Urinary bladder (tissue), 4 donors: ENCODE measurements around the gene RNLS. TPM values are rescaled to one million over a fixed set of nuclear protein-coding genes. Genes with fewer than 3 reads are reported as not detected.
A peak's percentile ranks its signal among the peaks of the same experiment; 100 is the strongest.
"Not testable (repeated sequence)": the region's sequence is repeated elsewhere in the genome, so short reads cannot be mapped to it uniquely, and the experiment has no call there.

Source experiments
- DNase-seq: peaks from one replicate; pipeline ENCODE4 v3.0.0-alpha.2; 2015; ENCODE audit errors: extremely low spot score
- H3K27ac ChIP-seq: one replicate; pipeline ENCODE4 v1.5.1; 2013; ENCODE audit warnings: low read depth, mild to moderate bottlenecking, moderate library complexity
- H3K36me3 ChIP-seq: one replicate; pipeline ENCODE4 v1.6.1; 2013; ENCODE audit warnings: mild to moderate bottlenecking, moderate library complexity; ENCODE audit not compliant: insufficient read depth
- H3K4me1 ChIP-seq: one replicate; pipeline ENCODE4 v1.6.1; 2013; ENCODE audit warnings: mild to moderate bottlenecking, moderate library complexity; ENCODE audit not compliant: insufficient read depth
- H3K4me3 ChIP-seq: one replicate; pipeline ENCODE4 v1.5.1; 2013; ENCODE audit warnings: low read depth, low read length
- WGBS: extraction: QIAGEN DNeasy Blood & Tissue Kit; methylation state at CpG from one replicate; pipeline ENCODE4 v1.1.7; 2013; 5-methylcytosine and 5-hydroxymethylcytosine counted together
- polyA plus RNA-seq: library from polyadenylated mRNA; stranded (reverse); fragments of 200-250 nt; gene quantifications from one replicate; pipeline ENCODE4 v1.2.3, GENCODE V29; 2013
- total RNA-seq: library from RNA; depleted of rRNA; stranded (reverse); fragments of >200 nt; gene quantifications from one replicate; pipeline ENCODE4 v1.2.3, GENCODE V29; 2014
- donor health status: healthy with polysubstance abuse.
- donor health status: healthy.

The RNLS gene
- total and polyA plus RNA-seq, 2 donors: 6.1 to 6.3 TPM

GRCh38 chr10:88293651-88294230 is 289.4 kb downstream of the RNLS start:
- 88% methylated on average over 3 of the region's 3 CpGs for WGBS

DNA sequence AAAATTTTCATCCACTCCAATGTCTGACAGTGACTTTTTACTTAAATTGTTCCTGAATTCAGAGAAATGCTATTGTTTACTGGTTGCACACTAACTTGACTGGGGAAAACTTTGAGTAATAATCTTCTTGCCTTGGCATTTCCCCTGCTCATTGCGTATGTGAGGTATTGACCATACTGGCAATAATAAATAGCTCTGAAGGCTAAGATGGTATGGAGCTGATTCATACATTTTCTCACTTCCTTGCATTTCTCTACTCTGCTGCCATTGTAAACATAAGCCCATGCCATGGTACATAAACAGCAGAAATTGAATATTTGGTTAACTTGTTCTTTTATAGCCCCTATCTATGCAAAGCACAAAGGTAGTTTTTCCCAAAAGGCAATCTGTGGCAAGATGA is 290.0 kb downstream of the RNLS start:
- 93% methylated on average over 1 of the region's 1 CpG for WGBS
- no peak for DNase-seq
- no peak overlapping the region for H3K4me3 ChIP-seq
- H3K4me1 ChIP-seq: no peaks in the 10 kb centered on the region
- no peak overlapping the region for H3K27ac ChIP-seq
- H3K36me3 ChIP-seq: no peaks in the 10 kb centered on the region

More at GRCh38 chr10:88293651-88294230, 289.4 kb downstream of the RNLS start:
- no peaks in the 10 kb centered on the region for H3K4me1 ChIP-seq
- no peak overlapping the region for H3K4me3 ChIP-seq
- no peaks in the 10 kb centered on the region for H3K36me3 ChIP-seq
- no peak overlapping the region for H3K27ac ChIP-seq
- DNase-seq: no peak

- Histone ChIP-seq H3K4me1 (no peaks in the 10 kb centered on the region), H3K4me3 (no peak overlapping the region), H3K27ac (no peak overlapping the region), H3K36me3 (no peaks in the 10 kb centered on the region)
- no peak for DNase-seq
These were observed 291.0 kb downstream of the RNLS start for GRCh38 chr10:88292185-88292514.

DNA sequence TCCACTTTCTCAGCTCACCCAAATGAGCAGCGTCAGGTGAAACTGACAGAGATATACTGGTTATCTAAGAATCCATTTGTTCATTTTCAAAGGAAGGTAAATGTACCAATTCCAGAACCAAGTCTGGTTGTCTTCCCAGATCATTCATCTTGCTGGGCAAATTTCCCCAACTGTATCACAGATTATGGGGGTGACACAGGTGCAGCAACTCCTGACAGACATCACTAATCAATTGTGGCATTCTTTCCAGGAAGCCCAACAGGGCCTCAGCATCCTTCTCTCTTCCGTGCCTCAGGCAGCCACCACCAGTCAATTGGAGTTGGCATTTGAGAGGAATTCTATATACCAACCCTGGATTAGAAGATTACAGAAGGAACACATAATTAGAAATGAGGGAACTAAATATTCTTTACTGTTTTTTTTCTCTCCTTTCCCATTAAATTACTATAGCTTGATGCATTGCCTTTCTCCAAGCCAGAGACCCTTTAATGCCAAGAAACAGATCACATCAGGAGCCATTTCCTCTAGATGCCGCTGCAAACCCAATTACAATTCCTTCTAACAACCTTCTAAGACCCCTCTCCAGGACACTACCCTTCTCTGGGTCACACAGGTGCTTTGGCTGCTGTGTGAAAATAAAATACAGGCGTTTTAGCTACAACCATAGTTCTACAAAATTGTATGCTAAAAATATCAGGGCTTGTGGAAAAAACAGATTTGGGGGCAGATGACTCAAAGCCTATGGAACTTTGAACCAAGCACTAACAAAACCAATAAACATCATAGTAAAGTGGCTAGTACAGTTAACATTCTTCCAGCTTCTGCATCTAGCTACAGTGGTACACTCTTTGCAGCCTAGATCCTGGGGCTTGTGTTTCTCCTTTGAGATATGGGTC is 291.6 kb downstream of the RNLS start:
- Histone ChIP-seq H3K36me3 (no peaks in the 10 kb centered on the region), H3K4me3 (no peak overlapping the region), H3K4me1 (no peaks in the 10 kb centered on the region), H3K27ac (no peak overlapping the region)
- WGBS: 87% methylated on average over 4 of the region's 4 CpGs
- no peak for DNase-seq

- H3K4me1 ChIP-seq: no peaks in the 10 kb centered on the region
- no peak overlapping the region for H3K27ac ChIP-seq
- H3K36me3 ChIP-seq: no peaks in the 10 kb centered on the region
- DNase-seq: no peak
- H3K4me3 ChIP-seq: no peak overlapping the region
These were observed 293.8 kb downstream of the RNLS start for GRCh38 chr10:88289342-88289741.

GRCh38 chr10:88288320-88289059 is 294.6 kb downstream of the RNLS start:
- Histone ChIP-seq H3K4me3 (no peak overlapping the region), H3K27ac (no peak overlapping the region), H3K36me3 (no peaks in the 10 kb centered on the region), H3K4me1 (no peaks in the 10 kb centered on the region)
- DNase-seq: no peak
- 77% methylated on average over 3 of the region's 3 CpGs for WGBS

DNA sequence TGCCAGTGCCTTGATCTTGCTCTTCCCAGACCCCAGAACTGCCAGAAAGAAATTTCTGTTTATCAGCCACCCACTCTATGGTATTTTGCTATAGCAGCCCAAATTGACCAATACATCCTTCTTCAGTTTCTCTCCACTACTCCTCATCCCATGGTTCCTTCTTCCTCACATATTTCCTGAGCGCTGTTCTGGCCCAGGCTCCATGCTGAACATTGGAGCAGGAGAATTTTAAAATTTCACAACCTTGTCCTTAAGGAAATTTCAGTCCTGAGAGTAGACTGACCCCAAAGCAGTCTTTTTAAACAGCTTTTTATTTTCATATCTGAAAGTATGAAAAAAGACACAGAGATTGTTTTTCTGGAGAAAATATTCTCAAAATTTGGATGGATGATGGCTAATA is 297.1 kb downstream of the RNLS start:
- H3K4me3 ChIP-seq: no peak overlapping the region
- WGBS: 96% methylated on average over 1 of the region's 1 CpG
- no peak overlapping the region for H3K27ac ChIP-seq
- no peak for DNase-seq
- H3K4me1 ChIP-seq: no peaks in the 10 kb centered on the region
- no peaks in the 10 kb centered on the region for H3K36me3 ChIP-seq

DNA sequence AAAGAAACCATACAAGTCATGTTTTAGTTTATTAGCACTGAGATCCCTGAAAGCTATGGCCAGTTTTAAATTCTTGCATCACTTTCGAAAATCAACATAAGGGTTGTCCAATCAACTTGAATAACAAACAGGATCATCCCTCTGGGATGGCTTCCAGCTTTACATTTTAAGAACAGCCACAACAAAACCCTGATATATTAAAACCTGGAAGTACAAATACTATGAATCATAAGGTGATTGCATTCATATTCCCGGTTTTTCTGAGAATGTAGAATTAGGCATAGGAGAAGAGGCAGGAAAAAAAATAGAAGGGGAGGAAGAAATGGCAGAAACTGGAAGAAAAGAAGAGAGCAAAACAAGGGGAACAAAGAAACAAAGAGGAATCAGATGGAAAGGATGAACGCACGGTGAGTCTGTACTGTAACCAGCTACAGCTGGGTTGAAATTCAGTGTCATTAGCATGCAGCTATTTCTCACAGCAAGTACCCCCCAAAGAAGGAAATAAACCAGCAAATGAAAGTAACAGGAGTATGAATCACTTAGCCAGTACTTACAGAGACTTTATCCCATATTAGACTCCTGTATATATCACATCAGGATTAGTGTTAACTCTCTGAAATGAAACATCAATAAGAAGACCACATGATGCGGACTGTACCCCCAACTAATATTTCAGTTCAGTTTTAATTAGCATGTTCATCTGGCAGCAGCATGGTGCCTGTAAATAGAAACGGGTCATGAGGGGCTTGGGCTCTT is 301.3 kb downstream of the RNLS start:
- no peak for DNase-seq
- peak overlapping the region; percentile 32 for H3K27ac ChIP-seq
- no peaks in the 10 kb centered on the region for H3K36me3 ChIP-seq
- no peak overlapping the region for H3K4me3 ChIP-seq
- WGBS: 75% methylated on average over 6 of the region's 6 CpGs
- no peaks in the 10 kb centered on the region for H3K4me1 ChIP-seq

DNA sequence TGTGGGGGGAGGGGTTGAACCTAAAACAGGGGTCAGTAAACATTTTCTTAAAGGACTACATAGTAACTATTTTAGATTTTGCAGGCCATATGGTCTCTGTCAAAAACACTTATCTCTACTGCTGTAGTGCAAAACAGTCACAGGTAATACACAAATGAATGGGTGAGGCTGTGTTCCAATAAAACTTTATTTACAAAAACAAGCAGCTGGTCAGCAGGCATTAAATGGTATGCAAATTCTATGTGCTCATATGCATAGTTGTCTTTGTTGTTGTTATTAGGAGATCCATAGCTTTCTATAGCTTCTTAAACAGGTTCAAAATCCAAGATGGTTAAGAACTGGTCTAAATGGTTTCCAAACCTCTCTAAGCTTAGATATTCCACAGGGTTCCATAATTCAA is 302.6 kb downstream of the RNLS start:
- Histone ChIP-seq H3K27ac (no peak overlapping the region), H3K4me1 (no peaks in the 10 kb centered on the region), H3K36me3 (no peaks in the 10 kb centered on the region), H3K4me3 (no peak overlapping the region)
- DNase-seq: no peak

- H3K4me1 ChIP-seq: no peaks in the 10 kb centered on the region
- WGBS: 95% methylated on average over 2 of the region's 2 CpGs
- H3K36me3 ChIP-seq: no peaks in the 10 kb centered on the region
- DNase-seq: no peak
- no peak overlapping the region for H3K4me3 ChIP-seq
- no peak overlapping the region for H3K27ac ChIP-seq
These were observed 304.2 kb downstream of the RNLS start for GRCh38 chr10:88278912-88279311.

DNA sequence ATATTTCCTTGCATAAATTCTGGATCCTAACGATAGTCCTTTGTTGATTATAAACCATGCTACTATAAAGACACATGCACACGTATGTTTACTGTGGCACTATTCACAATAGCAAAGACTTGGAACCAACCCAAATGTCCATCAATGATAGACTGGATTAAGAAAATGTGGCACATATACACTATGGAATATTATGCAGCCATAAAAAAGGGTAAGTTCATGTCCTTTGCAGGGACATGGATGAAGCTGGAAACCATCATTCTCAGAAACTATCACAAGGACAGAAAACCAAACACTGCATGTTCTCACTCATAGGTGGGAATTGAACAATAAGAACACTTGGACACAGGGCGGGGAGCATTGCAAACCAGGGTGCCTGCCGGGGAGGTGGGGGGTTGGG is 306.2 kb downstream of the RNLS start:
- not testable (repeated sequence) for H3K36me3 ChIP-seq, H3K27ac ChIP-seq, H3K4me3 ChIP-seq, DNase-seq, H3K4me1 ChIP-seq
- 95% methylated on average over 4 of the region's 4 CpGs for WGBS

- DNase-seq: no peak
- H3K27ac ChIP-seq: no peak overlapping the region
- no peaks in the 10 kb centered on the region for H3K4me1 ChIP-seq
- no peaks in the 10 kb centered on the region for H3K36me3 ChIP-seq
- 97% methylated on average over 2 of the region's 2 CpGs for WGBS
- H3K4me3 ChIP-seq: no peak overlapping the region
These were observed 308.8 kb downstream of the RNLS start for GRCh38 chr10:88274286-88274685.

GRCh38 chr10:88273567-88273966 is 309.6 kb downstream of the RNLS start:
- Histone ChIP-seq H3K27ac (no peak overlapping the region), H3K4me1 (no peaks in the 10 kb centered on the region), H3K4me3 (no peak overlapping the region), H3K36me3 (no peaks in the 10 kb centered on the region)
- DNase-seq: no peak
- WGBS: 58% methylated on average over 4 of the region's 4 CpGs
